ELR (cell line): ENCODE measurements around the gene CNN3.
A peak's percentile ranks its signal among the peaks of the same experiment; 100 is the strongest.

ENCODE experiments used
- DNase-seq: peaks from one replicate; pipeline ENCODE4 v3.0.0-alpha.2; 2015; ENCODE audit warnings: low read depth

The CNN3 gene

DNA sequence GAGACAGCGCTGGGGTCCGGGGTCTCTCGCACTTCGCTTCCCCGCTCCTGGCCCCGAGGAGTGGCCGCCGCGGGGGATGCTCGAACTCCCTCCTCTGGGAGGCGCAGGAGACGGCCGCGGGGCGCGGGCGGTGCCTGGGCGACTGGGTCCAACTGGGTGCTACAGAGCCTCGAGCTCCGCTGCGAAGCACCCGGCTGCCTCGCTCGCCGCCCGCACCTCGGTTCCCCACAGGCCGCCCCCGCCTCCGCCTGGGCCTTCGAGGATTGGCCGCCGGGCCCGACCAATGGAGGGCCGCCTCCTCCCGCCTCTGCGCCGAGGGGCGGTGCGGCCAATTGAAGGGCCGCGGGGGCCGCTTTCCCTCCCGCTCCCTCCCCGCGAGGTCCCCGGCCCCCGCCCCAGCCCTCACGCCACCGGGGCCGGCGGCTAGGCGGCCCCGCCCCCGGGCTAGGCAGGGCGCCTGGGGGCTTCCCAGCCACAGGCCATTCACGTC lies at the start of gene CNN3:
TSS of gene CNN3 (minus strand) at position 196 of the 490 bp plus-strand sequence. CDS start 216 bp downstream, outside the sequence.
- DNase-seq, result peak; percentile 93

DNA sequence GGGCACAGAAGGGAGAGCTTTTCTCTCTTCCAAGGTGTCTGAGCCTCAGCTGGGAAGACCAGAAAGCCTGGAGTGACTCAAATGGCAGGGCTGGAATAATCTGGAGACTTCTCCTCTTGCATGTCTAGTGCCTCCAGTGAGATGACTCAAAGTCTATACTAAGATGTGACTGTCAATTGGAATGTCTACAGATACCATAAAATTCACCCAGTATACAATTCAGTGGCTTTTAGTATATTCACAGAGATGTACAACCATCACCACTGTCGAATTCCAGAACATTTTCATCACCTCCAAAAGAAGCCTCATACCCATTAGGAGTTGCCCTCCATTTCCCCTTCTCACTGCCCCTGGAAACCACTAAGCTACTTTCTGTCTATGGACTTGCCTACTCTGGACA lies 47.9 kb upstream of the CNN3 start:
- DNase-seq, result peak; percentile 97

DNA sequence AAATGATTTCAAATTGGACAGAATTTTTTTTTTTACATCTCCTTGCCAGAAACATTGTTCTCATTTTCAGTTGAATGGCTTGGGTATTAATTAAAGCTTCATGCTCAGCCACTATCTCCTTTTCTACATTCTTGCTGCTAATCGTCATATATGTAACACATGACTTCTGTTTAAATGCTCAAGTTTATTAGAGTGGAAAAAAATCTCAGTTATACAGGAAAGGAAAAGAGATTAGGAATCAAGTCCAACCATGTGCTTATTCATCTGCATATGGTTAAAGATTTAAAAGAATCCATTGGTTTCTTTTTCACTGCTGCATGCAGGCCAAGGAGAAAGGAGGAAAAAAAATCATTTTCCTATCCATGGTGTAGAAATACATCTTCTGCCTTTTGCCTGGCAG lies 47.3 kb upstream of the CNN3 start:
- peak; percentile 39 for DNase-seq

- DNase-seq, result no peak
Measured at GRCh38 chr1:94973309-94973922, 46.5 kb upstream of the CNN3 start.

DNA sequence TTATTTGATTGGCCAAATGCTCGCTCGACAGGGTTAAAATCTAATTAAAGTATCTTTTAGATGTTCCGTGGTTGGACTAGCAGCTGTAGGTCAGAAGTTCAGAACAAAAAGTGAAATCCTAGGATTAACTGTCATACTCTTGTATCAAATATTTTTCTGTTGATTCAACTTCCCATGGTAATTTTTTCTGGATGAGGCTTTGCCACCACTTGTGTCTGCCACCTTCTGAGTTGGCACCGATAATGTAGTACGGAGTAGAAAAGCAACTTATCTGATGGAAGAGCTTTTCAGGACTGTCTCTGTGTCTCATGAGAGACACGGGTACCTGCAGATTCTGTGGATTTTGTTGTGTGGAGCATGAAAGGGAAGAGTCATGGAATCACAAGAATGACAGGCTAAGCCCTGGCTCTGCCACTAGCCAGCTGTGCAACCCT lies 44.6 kb upstream of the CNN3 start:
- peak; percentile 86 for DNase-seq

DNA sequence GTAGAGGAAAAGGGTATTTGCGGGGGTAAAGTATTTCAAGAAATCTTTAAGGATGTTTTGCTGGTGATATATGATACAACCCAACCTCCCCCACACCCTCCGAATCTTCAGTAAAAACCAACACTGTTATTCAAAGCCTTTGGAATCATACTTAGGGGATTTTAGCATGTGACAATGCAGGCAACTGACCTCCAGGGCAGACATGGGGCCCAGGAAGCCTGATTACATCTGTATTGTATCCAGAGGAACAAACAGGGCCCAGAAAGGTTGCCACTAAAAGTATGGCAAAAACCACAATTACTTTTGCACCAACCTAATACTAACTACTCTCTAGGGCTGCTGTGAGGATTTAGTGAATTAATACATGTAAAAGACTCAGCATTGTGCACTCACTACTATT lies 43.9 kb upstream of the CNN3 start:
- DNase-seq, result peak; percentile 58

GRCh38 chr1:94969137-94969536 lies 42.2 kb upstream of the CNN3 start:
- DNase-seq, result no peak

DNA sequence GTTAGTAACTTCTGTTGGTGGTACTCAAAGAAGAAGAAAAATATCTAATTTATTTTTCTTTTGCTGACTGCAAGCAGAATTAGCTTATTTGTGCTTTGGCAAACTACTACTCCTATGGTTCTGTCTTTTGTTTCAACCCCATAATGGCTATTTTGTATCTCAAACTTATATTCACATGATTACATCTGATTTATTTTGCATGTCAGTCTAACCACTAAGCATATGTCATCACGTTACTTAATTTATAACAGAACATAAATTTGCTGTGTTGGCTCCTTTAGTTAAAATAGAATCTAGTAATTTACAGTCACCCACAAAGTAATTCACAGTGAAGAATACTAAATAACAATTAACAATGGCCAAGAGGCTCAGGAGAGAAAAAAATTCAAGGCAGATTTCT lies 39.1 kb upstream of the CNN3 start:
- DNase-seq, result no peak

- DNase-seq, result no peak
Measured at GRCh38 chr1:94963864-94964263, 37.0 kb upstream of the CNN3 start.

- DNase-seq, result peak; percentile 59
Measured at GRCh38 chr1:94962409-94963265, 35.7 kb upstream of the CNN3 start.

GRCh38 chr1:94961988-94962387 lies 35.1 kb upstream of the CNN3 start:
- no peak for DNase-seq

DNA sequence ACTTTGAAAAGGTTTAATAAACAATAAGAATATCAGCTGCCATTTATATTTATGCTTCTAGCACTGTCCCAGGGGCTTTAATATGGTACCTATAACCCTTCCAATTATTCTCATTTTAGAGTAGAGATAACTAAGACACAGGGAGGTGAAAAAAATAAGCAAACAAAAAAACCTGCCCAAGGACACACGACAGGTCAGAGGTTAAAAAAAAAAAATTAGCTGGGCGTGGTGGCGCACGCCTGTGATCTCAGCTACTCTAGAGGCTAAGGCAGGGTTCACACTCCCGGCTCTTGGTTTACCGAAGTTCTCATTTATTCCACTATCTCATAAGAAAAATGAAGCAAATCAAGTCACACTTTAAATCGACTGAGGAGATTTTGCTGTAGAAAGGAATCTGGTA lies 34.7 kb upstream of the CNN3 start:
- DNase-seq, result no peak

GRCh38 chr1:94958081-94958480 lies 31.2 kb upstream of the CNN3 start:
- no peak for DNase-seq

- DNase-seq, result no peak
Measured at GRCh38 chr1:94955767-94956632, 29.1 kb upstream of the CNN3 start.

- DNase-seq, result peak; percentile 12
Measured at GRCh38 chr1:94954263-94955220, 27.6 kb upstream of the CNN3 start.

- DNase-seq, result no peak
Measured at GRCh38 chr1:94953746-94954145, 26.8 kb upstream of the CNN3 start.

DNA sequence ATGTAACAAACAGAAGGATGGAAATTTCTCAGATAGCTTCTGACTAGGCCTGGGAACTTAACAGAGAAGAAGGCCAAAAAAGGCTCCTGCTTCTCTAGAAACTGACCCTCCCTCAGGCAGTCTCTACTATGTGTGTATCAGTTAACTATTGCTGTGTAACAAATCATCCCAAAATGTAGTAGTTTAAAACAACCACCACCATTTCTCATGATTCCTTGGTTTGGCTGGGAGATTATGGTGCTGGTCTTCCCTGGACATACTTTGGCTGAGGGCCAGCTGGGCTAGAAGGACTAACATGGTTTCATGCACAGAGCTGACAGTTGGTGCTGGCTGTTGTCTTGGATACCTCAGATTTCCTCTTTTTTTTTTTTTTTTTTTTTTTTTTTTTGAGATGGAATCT lies 26.2 kb upstream of the CNN3 start:
- no peak for DNase-seq

DNA sequence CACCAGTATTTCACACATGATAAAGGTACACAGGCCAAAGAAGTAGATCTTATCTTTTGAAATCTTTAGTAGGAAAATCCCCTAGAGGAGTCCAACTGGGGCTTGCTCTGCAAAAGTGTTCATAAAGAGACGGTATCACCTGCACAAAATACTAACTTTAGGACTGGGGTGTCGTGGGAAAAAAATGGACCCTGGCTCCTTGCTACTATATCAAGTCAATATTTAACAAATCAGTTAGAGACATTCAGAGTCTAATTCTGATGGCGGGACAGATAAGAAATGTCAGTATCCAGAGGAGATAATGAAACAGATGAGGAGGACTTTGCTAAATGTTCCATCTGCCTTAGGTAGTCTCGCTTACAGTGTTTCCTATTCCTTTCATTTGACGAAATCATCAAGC lies 25.6 kb upstream of the CNN3 start:
- DNase-seq, result no peak

DNA sequence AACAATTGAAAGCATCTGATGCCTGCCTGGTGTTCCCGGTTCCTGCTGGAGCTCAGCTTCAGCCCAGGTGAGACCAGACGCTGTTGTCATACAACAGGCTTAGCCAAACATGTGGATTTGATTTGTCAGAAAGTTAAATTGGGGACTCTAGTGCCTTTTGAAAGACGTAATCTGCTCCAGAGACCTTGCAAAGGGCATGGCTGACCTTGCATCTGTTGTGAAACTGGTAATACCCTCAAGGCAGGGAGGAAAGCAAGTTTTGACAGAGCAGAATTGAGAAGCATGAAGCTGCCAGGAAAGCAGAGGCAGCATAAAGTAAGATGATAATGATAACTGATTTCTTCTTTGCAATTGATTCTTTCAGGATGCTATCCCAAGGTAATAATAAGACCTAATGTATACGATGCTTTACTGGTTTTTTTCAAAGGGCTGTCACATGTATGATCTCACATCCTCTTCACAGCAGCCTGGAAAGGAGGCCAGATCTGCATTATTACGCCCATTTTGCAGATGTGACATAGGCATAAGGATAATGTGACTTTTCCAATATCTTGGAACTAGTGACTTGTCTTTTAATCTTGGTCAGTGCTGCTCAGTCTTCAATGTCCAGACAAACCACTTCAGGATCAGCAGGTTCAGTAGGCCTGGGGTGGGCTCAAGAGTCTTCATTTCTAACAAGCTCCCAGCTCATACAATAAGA lies 24.7 kb upstream of the CNN3 start:
- no peak for DNase-seq

GRCh38 chr1:94951046-94951445 lies 24.1 kb upstream of the CNN3 start:
- no peak for DNase-seq
